IMR-90 (cell line): ENCODE results near the gene ERCC8. TPM values are rescaled to one million over a fixed set of nuclear protein-coding genes. Genes with fewer than 3 reads are reported as not detected.

ENCODE experiments used
- ATAC-seq: fragments of 200-7000 bp; cut with Tn5 transposase; 2 replicates; pipeline ENCODE4 v1.9.1; 2020; ENCODE audit warnings: low read depth, mild to moderate bottlenecking, moderate library complexity
- BruUV-seq: library from RNA; stranded (reverse); fragments of 400-500 nt; replicated peaks from 2 replicates; lab custom pipeline; 2021; lab: Mats Ljungman, UMichigan
- CTCF ChIA-PET: fragments of 300-600 bp; formaldehyde crosslinking; extraction: SDS; loops from one replicate; lab custom pipeline; 2021; ENCODE audit warnings: antibody characterized with exemption; lab: Yijun Ruan, JAX
- POLR2A ChIA-PET: fragments of 300-600 bp; sonication (Branson Sonifier 250); formaldehyde crosslinking; loops from one replicate; lab custom pipeline; 2022; ENCODE audit warnings: antibody characterized with exemption; ENCODE audit not compliant: unreplicated experiment; lab: Charles Lee
- DNase-seq: peaks from one replicate; pipeline ENCODE4 v3.0.0; 2013
- H2AFZ ChIP-seq: replicated peaks from 2 replicates; pipeline ENCODE3; 2013; ENCODE audit warnings: low read length, mild to moderate bottlenecking; ENCODE audit not compliant: poor library complexity
- H2AK5ac ChIP-seq: 2 replicates; pipeline ENCODE4 v1.6.1; 2013; ENCODE audit warnings: low read depth, low read length, inconsistent platforms
- H2AK9ac ChIP-seq: replicated peaks from 2 replicates; pipeline ENCODE3; 2013; ENCODE audit warnings: mild to moderate bottlenecking, low read depth, low read length, moderate library complexity; ENCODE audit not compliant: poor library complexity
- H2BK120ac ChIP-seq: 2 replicates; pipeline ENCODE4 v1.6.1; 2013; ENCODE audit warnings: low read depth, low read length, inconsistent platforms
- H2BK15ac ChIP-seq: 3 replicates; pipeline ENCODE4 v1.6.1; 2013; ENCODE audit warnings: low read depth, low read length, inconsistent platforms
- H2BK20ac ChIP-seq: 2 replicates; pipeline ENCODE4 v1.6.1; 2013; ENCODE audit warnings: low read depth, mild to moderate bottlenecking, inconsistent platforms, low read length, moderate library complexity
- H2BK5ac ChIP-seq: 2 replicates; pipeline ENCODE4 v1.6.1; 2013; ENCODE audit warnings: mild to moderate bottlenecking, low read depth, low read length, inconsistent platforms; ENCODE audit not compliant: poor library complexity, severe bottlenecking
- H3K14ac ChIP-seq: replicated peaks from 2 replicates; pipeline ENCODE4 v1.6.1; 2013; ENCODE audit warnings: low read depth, low read length, inconsistent platforms
- H3K18ac ChIP-seq: 2 replicates; pipeline ENCODE4 v1.6.1; 2013; ENCODE audit warnings: low read depth, low read length, control low read depth
- H3K23ac ChIP-seq: 2 replicates; pipeline ENCODE4 v1.6.1; 2013; ENCODE audit warnings: low read depth, low read length, inconsistent platforms
- H3K27ac ChIP-seq: 2 replicates; pipeline ENCODE4 v1.5.1; 2013; ENCODE audit warnings: mild to moderate bottlenecking, control low read depth, low read length; ENCODE audit not compliant: insufficient read depth
- H3K27me3 ChIP-seq: 2 replicates; pipeline ENCODE4 v1.6.1; 2013; ENCODE audit warnings: low read length; ENCODE audit not compliant: control insufficient read depth, insufficient read depth
- H3K36me3 ChIP-seq: 2 replicates; pipeline ENCODE4 v1.6.1; 2013; ENCODE audit warnings: low read length, mixed read lengths; ENCODE audit not compliant: control insufficient read depth, insufficient read depth
- H3K4ac ChIP-seq: 2 replicates; pipeline ENCODE4 v1.6.1; 2013; ENCODE audit warnings: low read depth, low read length, inconsistent platforms
- H3K4me1 ChIP-seq: 2 replicates; pipeline ENCODE4 v1.6.1; 2013; ENCODE audit warnings: low read length, mixed read lengths; ENCODE audit not compliant: control insufficient read depth, insufficient read depth
- H3K4me2 ChIP-seq: 2 replicates; pipeline ENCODE4 v1.6.1; 2013; ENCODE audit warnings: low read depth, mild to moderate bottlenecking, control low read depth, low read length, moderate library complexity
- H3K4me3 ChIP-seq: 2 replicates; pipeline ENCODE4 v1.5.1; 2013; ENCODE audit warnings: low read depth, mild to moderate bottlenecking, control low read depth, low read length, moderate library complexity; ENCODE audit not compliant: insufficient read depth
- H3K56ac ChIP-seq: 2 replicates; pipeline ENCODE4 v1.6.1; 2013; ENCODE audit warnings: low read length, inconsistent platforms; ENCODE audit not compliant: insufficient read depth; ENCODE audit errors: extremely low read depth
- H3K79me1 ChIP-seq, 2 experiments: 2 replicates each; pipeline ENCODE4 v1.6.1; 2013; ENCODE audit warnings: low read length in 2 of 2, inconsistent platforms in 1 of 2, low read depth in 1 of 2
- H3K9ac ChIP-seq: 2 replicates; pipeline ENCODE4 v1.6.1; 2013; ENCODE audit warnings: low read depth, low read length, control low read depth
- H3K9me1 ChIP-seq: 2 replicates; pipeline ENCODE4 v1.6.1; 2013; ENCODE audit warnings: low read length, inconsistent platforms; ENCODE audit not compliant: insufficient read depth
- H3K9me3 ChIP-seq: 2 replicates; pipeline ENCODE4 v1.6.1; 2013; ENCODE audit warnings: low read length; ENCODE audit not compliant: control insufficient read depth, insufficient read depth
- H4K20me1 ChIP-seq: 2 replicates; pipeline ENCODE4 v1.6.1; 2013; ENCODE audit warnings: low read length, inconsistent platforms; ENCODE audit not compliant: insufficient read depth
- H4K5ac ChIP-seq: 2 replicates; pipeline ENCODE4 v1.6.1; 2013; ENCODE audit warnings: mild to moderate bottlenecking, low read depth, low read length, control low read depth
- H4K8ac ChIP-seq, 2 experiments: 2 replicates each; pipeline ENCODE4 v1.6.1; 2013; ENCODE audit warnings: low read depth in 2 of 2, low read length in 2 of 2, control low read depth in 1 of 2, inconsistent platforms in 1 of 2
- H4K91ac ChIP-seq: 2 replicates; pipeline ENCODE4 v1.6.1; 2013; ENCODE audit warnings: low read depth, low read length, inconsistent platforms; ENCODE audit not compliant: insufficient read depth
- BHLHE40 ChIP-seq: fragments of 150-350 bp; IDR thresholded peaks from 2 replicates; pipeline ENCODE4 v1.6.1; 2016; ENCODE audit warnings: mild to moderate bottlenecking, low read depth, low read length
- CHD1 ChIP-seq: IDR thresholded peaks from 2 replicates; pipeline ENCODE4 v1.6.1; 2012; ENCODE audit warnings: low read depth, low read length, improper control_type of control experiment
- FOS ChIP-seq: fragments of 150-350 bp; IDR thresholded peaks from 2 replicates; pipeline ENCODE4 v1.6.1; 2016; ENCODE audit warnings: low read depth, low read length
- MAZ ChIP-seq: IDR thresholded peaks from 2 replicates; pipeline ENCODE4 v1.6.1; 2012; ENCODE audit warnings: low read depth, mild to moderate bottlenecking, low read length, improper control_type of control experiment, moderate library complexity, borderline replicate concordance
- WGBS, 2 experiments: methylation state at CpG; one replicate each; pipeline versions ENCODE4 v1.1.5 to v1.1.7; 2013; ENCODE audit warnings: missing lambda C conversion rate in 2 of 2; ENCODE audit not compliant: insufficient read length in 1 of 2; ENCODE audit errors: extremely low coverage in 2 of 2; 5-methylcytosine and 5-hydroxymethylcytosine counted together
- dilution Hi-C: fragments of 300-500 bp; cut with HindIII; formaldehyde crosslinking; loops from one replicate; pipeline ENCODE4 v1.14.3; 2018; ENCODE audit warnings: low sequenced_read_pairs; ENCODE audit not compliant: unreplicated experiment
- in situ Hi-C: fragments of 300-500 bp; cut with MboI; formaldehyde crosslinking; loops from 3 replicates; pipeline ENCODE4 v1.14.3; 2019; ENCODE audit warnings: low sequenced_read_pairs, inconsistent platforms, mixed read lengths
- intact Hi-C: fragments of 100-400 bp; cut with micrococcal nuclease; formaldehyde crosslinking; loops from 2 replicates; pipeline ENCODE4 v1.10.0; 2022
- polyA plus RNA-seq, 3 experiments: library from polyadenylated mRNA; depleted of rRNA; stranded (reverse); fragments of >200 nt; gene quantifications; 2 replicates each; pipeline ENCODE4 v1.2.3, GENCODE V29; 2012; ENCODE audit warnings: low replicate concordance in 1 of 3
- total RNA-seq: library from RNA; depleted of rRNA; stranded (reverse); fragments of >200 nt; gene quantifications from 2 replicates; pipeline ENCODE4 v1.2.3, GENCODE V29; 2012
- TF ChIP-seq, protein P1 (sequence below): conservative IDR thresholded peaks from 2 replicates; pipeline ENCODE4 v1.5.1; 2012; ENCODE audit warnings: mild to moderate bottlenecking, low read depth, low read length, improper control_type of control experiment

The ERCC8 gene
- total and polyA plus RNA-seq, 2 of the 4 experiments (the other 2 are of a cell fraction) = 12.6 to 29.2 TPM

- CTCF ChIA-PET = no interaction called here
- Histone ChIP-seq H3K4ac (no peak overlapping the region), H4K8ac (no peak overlapping the region), H4K91ac (no peak overlapping the region), H3K23ac (no peak overlapping the region), H3K56ac (no peak overlapping the region), H4K5ac (no peak overlapping the region), H2AK9ac (no peak overlapping the region), H3K36me3 (no peaks in the 10 kb centered on the region), H2BK120ac (no peak overlapping the region), H3K18ac (no peak overlapping the region), H3K9ac (no peak overlapping the region), H2BK15ac (no peak overlapping the region), H3K4me3 (no peak overlapping the region), H3K14ac (no peak overlapping the region), H3K79me1 (peaks cover 4 to 17% of the 10 kb centered on the region in 2 experiments), H2AFZ (no peak overlapping the region), H3K27me3 (no peaks in the 10 kb centered on the region), H2BK5ac (no peak overlapping the region), H3K27ac (no peak overlapping the region), H4K20me1 (no peaks in the 10 kb centered on the region), H3K4me2 (no peak overlapping the region), H3K9me3 (no peaks in the 10 kb centered on the region), H2BK20ac (no peak overlapping the region), H3K9me1 (no peaks in the 10 kb centered on the region), H3K4me1 (no peaks in the 10 kb centered on the region), H2AK5ac (no peak overlapping the region)
- no peak for DNase-seq
- BruUV-seq = no TSS peak
- TF ChIP-seq FOS (no peak), MAZ (no peak), CHD1 (no peak), BHLHE40 (no peak)
- TF ChIP-seq, protein P1, sequence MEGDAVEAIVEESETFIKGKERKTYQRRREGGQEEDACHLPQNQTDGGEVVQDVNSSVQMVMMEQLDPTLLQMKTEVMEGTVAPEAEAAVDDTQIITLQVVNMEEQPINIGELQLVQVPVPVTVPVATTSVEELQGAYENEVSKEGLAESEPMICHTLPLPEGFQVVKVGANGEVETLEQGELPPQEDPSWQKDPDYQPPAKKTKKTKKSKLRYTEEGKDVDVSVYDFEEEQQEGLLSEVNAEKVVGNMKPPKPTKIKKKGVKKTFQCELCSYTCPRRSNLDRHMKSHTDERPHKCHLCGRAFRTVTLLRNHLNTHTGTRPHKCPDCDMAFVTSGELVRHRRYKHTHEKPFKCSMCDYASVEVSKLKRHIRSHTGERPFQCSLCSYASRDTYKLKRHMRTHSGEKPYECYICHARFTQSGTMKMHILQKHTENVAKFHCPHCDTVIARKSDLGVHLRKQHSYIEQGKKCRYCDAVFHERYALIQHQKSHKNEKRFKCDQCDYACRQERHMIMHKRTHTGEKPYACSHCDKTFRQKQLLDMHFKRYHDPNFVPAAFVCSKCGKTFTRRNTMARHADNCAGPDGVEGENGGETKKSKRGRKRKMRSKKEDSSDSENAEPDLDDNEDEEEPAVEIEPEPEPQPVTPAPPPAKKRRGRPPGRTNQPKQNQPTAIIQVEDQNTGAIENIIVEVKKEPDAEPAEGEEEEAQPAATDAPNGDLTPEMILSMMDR = no peak
- in situ Hi-C loops (loop anchor here (25.0 kb wide), 2 partner anchors 707 to 982 kb away; no protein-coding TSS in a partner anchor), dilution Hi-C loops (no loop called here), intact Hi-C loops (loop anchor here (5.0 kb wide), 2 partner anchors 97 to 702 kb away; no protein-coding TSS in a partner anchor)
- POLR2A ChIA-PET = no interaction called here
- WGBS, 2 experiments = 83% methylated on average over 1 of the region's 3 CpGs; no CpG with 5 or more reads in 1 of the 2 experiments
- ATAC-seq = no peak
Observed at GRCh38 chr5:60955239-60955638, 10.4 kb upstream of the ERCC8 start.
